Coronary artery (tissue), 2 donors: ENCODE data around the gene FFAR1.

Source experiments
- DNase-seq: peaks from one replicate; pipeline ENCODE4 v3.0.0-alpha.2; 2017; ENCODE audit warnings: low spot score
- H3K27ac ChIP-seq, 2 donors: fragments of 200-600 bp; sonication (generic); one replicate each; pipeline ENCODE4 v1.5.1; 2016 to 2019
- H3K4me3 ChIP-seq: fragments of 200-600 bp; sonication (generic); 2 replicates; pipeline ENCODE4 v1.5.1; 2016; ENCODE audit warnings: mild to moderate bottlenecking, moderate library complexity
- TF ChIP-seq, protein P1 (sequence below): fragments of 200-600 bp; sonication (generic); IDR thresholded peaks from one replicate; pipeline ENCODE4 v1.5.1; 2019; ENCODE audit warnings: antibody characterized with exemption

FFAR1 gene

DNA sequence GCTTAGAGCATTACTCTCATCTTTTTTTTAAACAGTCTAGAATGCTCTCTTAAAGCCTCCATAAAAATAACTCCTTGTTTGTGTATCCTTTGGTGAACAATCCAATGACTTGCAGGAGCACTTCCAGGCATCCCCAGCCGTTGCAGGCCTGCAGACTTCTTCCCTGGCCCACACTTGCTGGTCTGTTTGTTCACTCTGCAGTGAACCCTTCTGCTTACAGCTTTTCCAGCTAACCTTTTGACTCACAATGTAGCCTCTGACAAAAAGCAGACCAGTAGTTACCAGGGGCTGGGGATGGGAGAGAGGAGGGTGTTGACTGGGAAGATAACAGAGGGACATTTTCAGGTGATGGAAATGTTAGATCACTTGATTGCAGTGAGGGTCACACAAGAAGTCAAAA is 32.3 kb downstream of the FFAR1 start:
- no peak for DNase-seq
- Histone ChIP-seq H3K27ac (no peak overlapping the region), H3K4me3 (no peak overlapping the region)
- TF ChIP-seq, protein P1, sequence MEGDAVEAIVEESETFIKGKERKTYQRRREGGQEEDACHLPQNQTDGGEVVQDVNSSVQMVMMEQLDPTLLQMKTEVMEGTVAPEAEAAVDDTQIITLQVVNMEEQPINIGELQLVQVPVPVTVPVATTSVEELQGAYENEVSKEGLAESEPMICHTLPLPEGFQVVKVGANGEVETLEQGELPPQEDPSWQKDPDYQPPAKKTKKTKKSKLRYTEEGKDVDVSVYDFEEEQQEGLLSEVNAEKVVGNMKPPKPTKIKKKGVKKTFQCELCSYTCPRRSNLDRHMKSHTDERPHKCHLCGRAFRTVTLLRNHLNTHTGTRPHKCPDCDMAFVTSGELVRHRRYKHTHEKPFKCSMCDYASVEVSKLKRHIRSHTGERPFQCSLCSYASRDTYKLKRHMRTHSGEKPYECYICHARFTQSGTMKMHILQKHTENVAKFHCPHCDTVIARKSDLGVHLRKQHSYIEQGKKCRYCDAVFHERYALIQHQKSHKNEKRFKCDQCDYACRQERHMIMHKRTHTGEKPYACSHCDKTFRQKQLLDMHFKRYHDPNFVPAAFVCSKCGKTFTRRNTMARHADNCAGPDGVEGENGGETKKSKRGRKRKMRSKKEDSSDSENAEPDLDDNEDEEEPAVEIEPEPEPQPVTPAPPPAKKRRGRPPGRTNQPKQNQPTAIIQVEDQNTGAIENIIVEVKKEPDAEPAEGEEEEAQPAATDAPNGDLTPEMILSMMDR: no peak

DNA sequence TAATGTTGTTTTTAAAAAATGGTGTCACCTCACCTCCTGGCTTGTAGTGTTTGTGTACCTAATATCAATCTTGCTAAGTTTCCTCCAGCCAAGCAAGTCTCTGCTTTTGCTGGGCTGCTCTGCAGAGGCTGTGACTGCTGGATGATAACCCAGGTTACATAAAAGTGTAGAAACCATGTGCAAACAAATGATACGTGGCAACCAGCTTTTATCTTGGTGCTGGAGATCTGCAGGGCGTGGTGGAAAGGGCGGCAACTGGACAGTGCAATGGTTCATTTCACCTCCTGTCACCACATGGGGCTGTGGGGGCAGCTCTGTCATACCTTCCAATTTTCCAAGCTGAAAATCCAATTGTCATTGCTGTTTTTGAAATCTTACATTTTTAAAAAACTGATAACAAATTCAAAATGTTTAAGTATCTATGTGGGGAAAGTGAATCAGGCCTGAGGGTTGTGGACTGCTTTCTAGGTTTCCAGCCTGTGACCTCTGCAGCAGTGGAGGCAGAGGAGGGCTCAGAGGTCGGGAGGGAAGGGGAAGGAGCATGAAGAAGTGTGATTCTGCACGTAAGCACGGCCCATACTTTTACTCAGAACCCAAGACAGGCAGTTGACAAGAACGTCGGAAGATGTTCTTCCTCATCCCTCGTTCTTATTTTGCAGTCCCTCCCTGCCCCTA is 32.9 kb downstream of the FFAR1 start:
- TF ChIP-seq, protein P1: no peak
- Histone ChIP-seq H3K4me3 (no peak overlapping the region), H3K27ac (no peak overlapping the region)
- no peak for DNase-seq

DNA sequence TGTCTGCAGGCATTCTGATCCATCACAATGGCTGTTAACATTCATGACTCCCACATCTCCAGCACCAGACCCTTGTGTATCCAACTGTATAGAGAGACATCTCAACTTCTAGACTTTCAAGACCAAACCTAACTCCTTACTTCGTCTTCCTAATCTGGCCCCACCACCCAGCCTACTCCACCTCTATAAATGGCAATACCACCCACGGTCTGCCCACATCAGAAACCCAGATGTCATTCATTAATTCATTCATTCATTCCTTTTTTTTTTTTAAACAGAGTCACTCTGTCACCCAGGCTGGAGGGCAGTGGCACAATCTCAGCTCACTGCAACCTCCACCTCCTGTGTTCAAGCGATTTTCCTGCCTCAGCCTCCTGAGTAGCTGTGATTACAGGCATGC is 33.6 kb downstream of the FFAR1 start:
- Histone ChIP-seq H3K4me3 (no peak overlapping the region), H3K27ac (no peak overlapping the region)
- TF ChIP-seq, protein P1: no peak
- DNase-seq: no peak

DNA sequence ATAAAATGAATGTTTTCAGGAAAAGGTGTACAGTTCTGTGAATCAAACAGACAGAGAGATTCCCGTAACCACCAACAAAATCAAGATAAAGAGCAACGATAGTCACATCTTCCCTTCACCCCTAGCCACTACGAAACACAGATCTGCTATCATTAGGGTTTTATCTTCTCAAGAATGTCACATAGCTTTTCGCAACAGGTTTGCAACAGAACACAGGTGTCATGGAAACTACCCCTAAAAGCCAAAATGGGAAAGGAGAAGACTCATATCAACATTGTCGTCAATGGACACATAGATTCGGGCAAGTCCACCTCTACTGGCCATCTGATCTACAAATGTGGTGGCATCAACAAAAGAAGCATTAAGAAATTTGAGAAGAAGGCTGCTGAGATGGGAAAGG is 34.2 kb downstream of the FFAR1 start:
- DNase-seq: no peak
- TF ChIP-seq, protein P1: no peak
- Histone ChIP-seq H3K4me3 (no peak overlapping the region), H3K27ac (no peak overlapping the region)

DNA sequence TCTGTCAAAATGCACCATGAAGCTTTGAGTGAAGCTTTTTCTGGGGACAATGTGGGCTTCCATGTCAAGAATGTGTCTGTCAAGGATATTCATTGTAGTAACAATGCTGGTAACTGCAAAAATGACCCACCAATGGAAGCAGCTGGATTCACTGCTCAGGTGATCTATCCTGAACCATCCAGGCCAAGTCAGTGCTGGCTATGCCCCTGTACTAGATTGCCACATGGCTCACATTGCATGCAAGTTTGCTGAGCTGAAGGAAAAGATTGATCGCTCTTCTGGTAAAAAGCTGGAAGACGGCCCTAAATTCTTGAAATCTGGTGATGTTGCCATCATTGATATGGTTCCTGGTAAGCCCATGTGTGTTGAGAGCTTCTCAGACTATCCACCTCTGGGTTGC is 35.8 kb downstream of the FFAR1 start:
- no peak overlapping the region for H3K27ac ChIP-seq
- DNase-seq: no peak
- TF ChIP-seq, protein P1: no peak
- no peak overlapping the region for H3K4me3 ChIP-seq

DNA sequence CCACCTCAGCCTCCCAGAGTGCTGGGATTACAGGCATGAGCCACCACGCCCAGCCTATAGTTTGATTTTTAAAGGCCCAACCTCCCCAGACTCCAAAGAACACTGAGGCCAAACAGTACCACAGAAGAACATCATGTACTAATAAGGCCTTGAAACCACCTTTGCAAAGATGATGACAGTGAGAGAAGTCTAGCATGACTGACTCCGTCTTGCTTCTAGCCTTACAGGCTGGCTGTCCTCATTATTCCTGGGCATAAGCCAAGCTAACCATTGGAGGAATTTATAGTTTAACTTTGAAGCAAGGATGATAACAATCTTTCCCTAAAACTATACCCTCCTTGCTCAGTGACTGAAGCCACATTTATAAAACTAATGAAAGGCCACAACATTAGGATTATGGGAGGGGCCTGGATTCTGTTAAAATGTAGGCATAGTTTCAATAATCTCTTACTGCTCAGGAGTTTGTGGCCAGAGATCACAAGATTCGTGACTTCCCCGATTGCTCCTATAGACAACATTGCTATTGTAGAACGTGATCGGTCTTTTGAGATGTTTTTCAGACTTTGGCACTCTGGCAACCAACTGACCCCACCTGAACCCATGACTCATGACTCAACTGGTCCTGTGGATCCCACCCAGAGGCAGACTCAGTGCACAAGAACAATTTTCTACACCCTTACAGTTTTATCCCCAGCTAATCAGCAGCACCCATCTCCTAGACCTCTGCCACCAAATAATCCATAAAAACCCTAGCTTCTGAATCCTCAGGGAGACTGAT is 40.8 kb downstream of the FFAR1 start:
- Histone ChIP-seq H3K4me3 (no peak overlapping the region), H3K27ac (no peak overlapping the region)
- TF ChIP-seq, protein P1: no peak
- no peak for DNase-seq
